ENCODE measurements around the gene SLMAP.

DNA sequence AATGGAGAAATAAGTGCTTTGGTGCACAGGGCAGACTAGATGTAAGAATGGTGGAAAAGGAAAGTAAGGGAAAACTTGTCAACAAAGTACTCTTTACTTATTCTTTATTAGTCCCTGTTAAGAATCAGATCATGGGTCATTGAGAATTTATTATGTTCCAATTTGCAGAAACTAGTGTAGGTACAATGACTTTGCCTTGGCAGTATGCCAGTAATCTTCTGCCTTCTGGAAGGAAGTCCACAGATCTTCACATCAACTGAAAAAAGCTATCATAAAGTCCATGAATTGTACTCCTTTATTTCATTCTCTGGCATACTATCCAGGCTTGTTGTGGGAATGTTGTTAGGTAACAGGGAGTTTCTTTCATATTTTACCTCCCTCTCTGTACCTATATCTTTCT, 163.9 kb downstream of the SLMAP start:
- TF ChIP-seq SP1 (CRISPR knock-in tag; conservative IDR thresholded peaks at IDR 0.05) (no peak), CREB1 (CRISPR knock-in tag; IDR thresholded peaks at IDR 0.05) (no peak), TEAD4 (CRISPR knock-in tag; IDR thresholded peaks at IDR 0.05) (no peak), TP53 (CRISPR knock-in tag; IDR thresholded peaks at IDR 0.05) (no peak)
- TF ChIP-seq, protein P1, sequence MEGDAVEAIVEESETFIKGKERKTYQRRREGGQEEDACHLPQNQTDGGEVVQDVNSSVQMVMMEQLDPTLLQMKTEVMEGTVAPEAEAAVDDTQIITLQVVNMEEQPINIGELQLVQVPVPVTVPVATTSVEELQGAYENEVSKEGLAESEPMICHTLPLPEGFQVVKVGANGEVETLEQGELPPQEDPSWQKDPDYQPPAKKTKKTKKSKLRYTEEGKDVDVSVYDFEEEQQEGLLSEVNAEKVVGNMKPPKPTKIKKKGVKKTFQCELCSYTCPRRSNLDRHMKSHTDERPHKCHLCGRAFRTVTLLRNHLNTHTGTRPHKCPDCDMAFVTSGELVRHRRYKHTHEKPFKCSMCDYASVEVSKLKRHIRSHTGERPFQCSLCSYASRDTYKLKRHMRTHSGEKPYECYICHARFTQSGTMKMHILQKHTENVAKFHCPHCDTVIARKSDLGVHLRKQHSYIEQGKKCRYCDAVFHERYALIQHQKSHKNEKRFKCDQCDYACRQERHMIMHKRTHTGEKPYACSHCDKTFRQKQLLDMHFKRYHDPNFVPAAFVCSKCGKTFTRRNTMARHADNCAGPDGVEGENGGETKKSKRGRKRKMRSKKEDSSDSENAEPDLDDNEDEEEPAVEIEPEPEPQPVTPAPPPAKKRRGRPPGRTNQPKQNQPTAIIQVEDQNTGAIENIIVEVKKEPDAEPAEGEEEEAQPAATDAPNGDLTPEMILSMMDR (IDR thresholded peaks at IDR 0.05) = no peak
- TF ChIP-seq, protein P2, sequence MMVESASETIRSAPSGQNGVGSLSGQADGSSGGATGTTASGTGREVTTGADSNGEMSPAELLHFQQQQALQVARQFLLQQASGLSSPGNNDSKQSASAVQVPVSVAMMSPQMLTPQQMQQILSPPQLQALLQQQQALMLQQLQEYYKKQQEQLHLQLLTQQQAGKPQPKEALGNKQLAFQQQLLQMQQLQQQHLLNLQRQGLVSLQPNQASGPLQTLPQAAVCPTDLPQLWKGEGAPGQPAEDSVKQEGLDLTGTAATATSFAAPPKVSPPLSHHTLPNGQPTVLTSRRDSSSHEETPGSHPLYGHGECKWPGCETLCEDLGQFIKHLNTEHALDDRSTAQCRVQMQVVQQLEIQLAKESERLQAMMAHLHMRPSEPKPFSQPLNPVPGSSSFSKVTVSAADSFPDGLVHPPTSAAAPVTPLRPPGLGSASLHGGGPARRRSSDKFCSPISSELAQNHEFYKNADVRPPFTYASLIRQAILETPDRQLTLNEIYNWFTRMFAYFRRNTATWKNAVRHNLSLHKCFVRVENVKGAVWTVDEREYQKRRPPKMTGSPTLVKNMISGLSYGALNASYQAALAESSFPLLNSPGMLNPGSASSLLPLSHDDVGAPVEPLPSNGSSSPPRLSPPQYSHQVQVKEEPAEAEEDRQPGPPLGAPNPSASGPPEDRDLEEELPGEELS (CRISPR knock-in tag; IDR thresholded peaks at IDR 0.05) = no peak
- TF ChIP-seq, protein P3, sequence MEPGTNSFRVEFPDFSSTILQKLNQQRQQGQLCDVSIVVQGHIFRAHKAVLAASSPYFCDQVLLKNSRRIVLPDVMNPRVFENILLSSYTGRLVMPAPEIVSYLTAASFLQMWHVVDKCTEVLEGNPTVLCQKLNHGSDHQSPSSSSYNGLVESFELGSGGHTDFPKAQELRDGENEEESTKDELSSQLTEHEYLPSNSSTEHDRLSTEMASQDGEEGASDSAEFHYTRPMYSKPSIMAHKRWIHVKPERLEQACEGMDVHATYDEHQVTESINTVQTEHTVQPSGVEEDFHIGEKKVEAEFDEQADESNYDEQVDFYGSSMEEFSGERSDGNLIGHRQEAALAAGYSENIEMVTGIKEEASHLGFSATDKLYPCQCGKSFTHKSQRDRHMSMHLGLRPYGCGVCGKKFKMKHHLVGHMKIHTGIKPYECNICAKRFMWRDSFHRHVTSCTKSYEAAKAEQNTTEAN (CRISPR knock-in tag; IDR thresholded peaks at IDR 0.05) = no peak

All from WTC11 (cell line).